GM18868 (cell line): ENCODE results near the gene UPK3A.
"Not testable (repeated sequence)": the region's sequence is repeated elsewhere in the genome, so short reads cannot be mapped to it uniquely, and the experiment has no call there.

Experiments
- ATAC-seq: cut with Tn5 transposase; IDR thresholded peaks from one replicate; pipeline ENCODE4 v1.9.1; 2021; ENCODE audit warnings: mild to moderate bottlenecking, moderate library complexity; ENCODE audit not compliant: unreplicated experiment

UPK3A gene

DNA sequence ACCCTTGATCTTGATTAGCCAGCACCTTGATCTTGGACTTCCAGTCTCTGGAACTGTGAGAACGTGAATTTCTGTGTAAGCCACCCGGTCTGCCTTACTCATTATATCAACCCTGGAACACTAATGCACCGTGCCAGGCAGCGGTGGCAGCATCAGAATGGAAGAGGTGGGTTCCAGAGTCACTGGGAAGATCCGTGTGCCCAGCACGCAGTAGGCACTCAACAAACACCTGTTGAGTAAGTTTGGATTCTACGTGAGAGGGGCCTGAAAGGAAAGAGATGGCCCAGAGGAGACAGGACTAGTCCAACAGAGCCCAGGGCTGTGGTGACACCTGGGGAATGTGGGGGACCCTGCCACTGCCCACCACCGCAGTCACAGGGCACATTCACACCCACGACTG is 6.6 kb upstream of the UPK3A start:
- no peak for ATAC-seq

DNA sequence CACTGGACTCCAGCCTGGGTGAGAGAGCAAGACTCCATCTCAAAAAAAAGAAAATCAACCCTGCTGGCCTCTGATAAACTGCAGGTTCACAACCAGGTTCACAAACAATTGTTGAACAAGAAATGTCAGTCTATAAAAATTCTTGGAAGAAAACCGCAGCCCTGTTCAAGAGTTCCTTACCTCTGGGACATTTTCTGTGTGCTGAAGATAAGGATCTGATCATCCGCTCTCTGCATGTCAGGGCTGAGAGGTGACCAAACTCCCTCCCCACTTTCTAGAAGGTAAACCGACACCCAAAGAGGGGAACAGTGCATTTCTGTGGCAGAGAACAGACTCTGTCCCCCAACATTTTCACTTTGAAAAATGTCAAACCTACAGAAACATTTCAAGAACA is 4.2 kb upstream of the UPK3A start:
- no peak for ATAC-seq

DNA sequence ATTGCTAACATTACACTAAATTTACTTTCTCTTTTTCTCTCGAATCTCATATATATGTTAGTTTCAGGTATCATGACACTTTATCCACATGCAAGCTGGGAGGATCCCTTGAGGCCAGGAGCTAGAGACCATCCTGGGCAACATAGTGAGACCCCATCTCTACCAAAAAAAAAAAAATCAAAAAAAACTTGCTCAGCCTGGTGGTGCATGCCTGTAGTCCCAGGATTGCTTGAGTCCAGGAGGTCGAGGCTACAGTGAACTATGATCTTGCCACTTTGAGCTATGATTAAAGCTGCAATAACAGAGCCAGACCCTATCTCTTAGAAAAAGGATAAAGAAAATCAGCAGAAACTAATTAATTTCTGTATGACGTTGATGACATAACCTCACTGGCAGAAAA is 3.7 kb upstream of the UPK3A start:
- ATAC-seq = no peak

DNA sequence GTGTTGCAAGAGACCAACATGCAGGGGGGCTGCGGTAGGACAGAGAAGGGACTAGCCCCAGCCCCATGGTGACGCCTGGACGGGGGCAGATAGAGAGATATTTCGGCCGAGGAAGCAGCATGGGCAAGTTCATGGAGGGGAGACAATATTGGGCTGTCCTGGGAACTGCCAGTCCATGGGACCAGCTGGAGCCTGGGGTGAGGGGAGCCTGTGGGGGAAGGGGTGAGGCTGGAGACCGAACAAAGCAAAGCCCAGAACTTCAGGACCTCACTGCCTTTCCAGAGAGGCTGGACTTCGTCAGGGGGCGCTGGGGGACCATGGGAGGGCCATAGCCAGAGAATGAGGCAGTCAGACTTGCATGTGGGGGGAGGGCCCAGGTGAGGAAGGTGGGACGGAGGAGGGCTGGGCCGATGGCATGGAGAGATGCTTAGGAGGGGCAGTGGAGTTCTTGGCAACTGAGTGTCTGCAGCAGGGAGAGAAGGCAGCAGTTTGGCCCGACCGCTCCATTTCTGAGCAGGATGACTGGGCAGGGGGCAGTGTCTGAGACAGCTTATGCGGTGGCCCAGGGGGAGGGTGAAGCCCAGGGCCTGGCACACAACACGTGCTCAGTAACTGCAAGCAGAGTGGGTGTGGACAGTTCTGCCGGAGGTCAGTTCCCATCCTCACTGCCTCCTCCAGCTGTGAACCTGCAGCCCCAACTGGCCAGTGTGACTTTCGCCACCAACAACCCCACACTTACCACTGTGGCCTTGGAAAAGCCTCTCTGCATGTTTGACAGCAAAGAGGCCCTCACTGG is 712 bp downstream of the UPK3A start:
- no peak for ATAC-seq

DNA sequence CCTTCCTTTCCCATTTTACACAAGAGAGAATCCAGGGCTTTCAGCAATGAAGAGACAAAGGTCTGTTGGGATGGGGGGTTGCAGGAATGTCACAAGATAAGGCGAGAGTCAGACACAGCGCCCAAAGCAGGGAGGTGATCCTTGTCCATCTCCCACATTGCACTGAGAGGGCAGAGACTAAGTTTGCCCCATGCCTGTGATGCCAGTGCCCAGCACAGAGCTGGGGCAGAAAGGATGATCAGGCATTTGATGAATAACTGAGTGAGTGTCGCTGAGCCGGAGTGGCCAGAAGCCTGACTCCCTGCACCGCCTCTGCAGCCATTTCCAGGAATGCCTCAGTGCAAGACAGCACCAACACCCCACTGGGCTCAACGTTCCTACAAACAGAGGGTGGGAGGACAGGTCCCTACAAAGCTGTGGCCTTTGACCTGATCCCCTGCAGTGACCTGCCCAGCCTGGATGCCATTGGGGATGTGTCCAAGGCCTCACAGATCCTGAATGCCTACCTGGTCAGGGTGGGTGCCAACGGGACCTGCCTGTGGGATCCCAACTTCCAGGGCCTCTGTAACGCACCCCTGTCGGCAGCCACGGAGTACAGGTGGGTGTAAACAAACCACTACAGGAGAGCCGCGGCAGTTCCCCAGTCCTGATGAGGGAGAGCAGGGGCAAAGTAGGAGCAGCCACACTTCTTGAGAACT is 2.3 kb downstream of the UPK3A start:
- no peak for ATAC-seq

DNA sequence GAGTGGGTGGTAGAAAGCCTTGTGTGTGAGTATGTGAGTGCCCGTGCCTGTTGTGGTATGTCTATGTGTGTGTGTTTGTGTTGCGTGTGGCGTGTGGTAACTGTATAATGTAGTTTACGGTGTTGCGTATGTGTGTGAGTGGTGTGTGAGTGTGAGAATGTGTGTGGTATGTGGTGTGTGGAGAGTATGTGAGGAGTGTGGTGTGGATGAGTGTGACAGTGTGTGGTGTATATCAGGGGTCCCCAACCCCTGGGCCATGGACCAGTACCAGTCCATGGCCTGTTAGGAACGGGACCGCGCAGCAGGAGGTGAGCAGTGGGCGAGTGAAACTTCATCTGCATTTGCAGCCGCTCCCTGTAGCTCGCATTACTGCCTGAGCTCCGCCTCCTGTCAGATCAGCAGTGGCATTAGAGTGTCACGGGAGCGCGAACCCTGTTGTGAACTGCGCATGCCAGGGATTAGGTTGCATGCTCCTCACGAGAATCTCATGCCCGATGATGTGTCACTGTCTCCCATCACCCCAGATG is 5.7 kb downstream of the UPK3A start:
- ATAC-seq = no peak

DNA sequence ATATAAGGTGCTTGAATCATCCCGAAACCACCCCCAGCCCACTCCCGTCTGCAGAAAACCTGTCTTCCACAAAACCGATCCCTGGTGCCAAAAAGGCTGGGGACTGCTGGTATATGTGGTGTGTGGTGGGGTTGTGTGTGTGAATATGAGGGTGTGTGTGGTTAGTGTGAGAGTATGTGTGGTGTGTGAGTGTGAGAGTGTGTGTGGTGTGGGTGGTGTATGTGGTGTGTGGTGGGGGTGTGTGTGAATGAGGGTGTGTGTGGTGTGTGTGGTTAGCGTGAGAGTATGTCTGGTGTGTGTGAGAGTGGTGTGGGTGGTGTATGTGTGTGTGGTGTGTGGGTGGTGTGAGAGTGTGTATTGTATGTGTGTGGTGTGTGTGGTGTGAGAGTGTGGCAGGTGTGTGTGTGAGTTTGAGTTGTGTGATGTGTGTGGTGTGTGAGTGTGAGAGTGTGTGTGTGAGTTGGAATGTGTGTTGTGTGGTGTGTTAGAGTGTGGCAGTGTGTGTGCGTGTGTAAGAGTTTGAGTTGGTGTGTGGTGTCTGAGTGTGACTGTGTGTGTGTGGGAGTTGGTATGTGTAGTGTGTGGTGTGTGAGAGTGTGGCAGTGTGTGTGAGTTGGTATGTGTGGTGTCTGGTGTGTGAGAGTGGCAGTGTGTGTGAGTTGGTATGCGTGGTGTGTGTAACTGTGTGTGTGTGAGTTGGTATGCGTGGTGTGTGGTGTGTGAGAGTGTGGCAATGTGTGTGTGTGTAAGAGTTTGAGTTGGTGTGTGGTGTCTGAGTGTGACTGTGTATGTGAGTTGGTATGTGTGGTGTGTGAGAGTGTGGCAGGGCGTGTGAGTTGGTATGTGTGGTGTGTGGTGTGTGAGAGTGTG is 6.5 kb downstream of the UPK3A start:
- no peak for ATAC-seq

DNA sequence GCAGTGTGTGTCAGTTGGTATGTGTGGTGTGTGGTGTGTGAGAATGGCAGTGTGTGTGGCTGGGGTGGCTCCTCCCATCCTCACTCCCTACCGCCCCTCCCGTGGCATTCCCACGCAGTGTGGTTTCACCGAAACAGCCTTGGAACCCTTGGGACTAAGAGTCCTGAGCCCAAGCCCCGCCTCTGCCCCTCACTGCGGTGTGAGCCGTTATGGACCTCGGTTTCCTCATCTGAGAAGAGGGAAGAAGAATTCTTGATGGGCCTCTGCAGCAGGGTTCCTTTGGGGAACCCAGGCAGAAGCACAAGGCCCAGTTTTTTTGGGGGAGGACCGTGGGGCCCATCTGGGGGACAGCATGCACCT is 7.2 kb downstream of the UPK3A start:
- no peak for ATAC-seq

DNA sequence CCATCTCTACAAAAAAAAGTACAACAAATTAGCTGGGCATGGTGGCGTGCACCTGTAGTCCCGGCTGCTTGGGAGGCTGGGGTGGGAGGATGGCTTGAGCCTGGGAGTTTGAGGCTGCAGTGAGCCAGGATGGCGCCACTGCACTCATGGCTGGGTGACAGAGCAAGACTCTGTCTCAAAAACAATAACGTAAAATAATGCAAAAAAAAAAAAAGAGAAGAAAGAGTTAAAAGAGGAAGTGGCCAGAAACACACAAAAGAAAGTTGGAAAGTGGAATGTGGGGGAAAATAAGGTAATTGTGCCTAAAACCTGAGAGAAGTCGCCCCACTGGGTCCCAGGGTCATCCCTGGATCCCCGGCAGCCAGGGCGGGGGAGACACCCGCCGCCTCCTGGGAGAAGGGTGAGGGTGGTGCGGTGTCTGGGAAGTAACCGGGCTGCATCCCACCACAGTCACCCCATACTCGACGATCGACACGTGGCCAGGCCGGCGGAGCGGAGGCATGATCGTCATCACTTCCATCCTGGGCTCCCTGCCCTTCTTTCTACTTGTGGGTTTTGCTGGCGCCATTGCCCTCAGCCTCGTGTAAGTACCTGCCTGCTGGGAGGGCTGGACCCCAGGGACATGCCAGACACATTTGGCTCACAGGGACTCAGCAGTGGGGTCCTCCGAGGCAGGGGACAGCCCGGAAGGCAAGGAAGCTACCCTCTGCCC is 8.1 kb downstream of the UPK3A start:
- no peak for ATAC-seq

DNA sequence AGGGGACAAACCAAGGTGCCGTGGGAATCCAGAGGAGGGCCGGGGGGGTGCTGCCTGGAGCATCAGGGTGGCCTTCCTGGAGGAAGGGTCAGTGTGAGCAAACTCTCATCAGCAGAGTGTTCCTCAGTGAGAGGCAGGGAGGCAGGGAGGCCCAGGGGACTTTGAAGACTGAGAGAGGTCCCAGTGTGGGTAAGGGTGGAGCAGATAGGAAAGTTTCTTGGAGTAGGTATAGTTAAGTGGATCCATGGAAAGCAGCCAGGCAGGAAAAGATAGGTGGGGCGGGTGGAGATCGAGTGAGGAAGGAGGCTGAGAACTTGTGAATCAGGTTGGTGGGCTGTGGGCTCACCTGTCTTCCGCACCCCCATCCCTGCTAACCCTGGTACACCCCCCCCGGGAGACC is 9.3 kb downstream of the UPK3A start:
- ATAC-seq = no peak

DNA sequence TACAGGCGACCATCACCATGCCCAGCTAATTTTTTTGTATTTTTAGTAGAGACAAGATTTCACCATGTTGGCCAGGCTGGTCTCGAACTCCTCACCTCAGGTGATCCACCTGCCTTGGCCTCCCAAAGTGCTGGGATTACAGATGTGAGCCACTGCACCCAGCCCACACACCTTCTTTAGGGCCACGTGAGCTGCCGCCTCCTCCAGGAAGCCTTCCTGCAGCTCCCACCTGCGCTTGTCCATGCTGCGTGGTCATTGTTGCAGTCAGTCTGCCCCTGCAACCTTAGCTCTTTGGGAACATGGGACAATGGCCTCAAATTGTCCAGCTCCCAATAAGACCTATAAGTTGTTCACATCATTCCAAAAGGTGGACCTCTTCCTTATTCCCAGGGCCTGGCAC is 10.3 kb downstream of the UPK3A start:
- not testable (repeated sequence) for ATAC-seq

DNA sequence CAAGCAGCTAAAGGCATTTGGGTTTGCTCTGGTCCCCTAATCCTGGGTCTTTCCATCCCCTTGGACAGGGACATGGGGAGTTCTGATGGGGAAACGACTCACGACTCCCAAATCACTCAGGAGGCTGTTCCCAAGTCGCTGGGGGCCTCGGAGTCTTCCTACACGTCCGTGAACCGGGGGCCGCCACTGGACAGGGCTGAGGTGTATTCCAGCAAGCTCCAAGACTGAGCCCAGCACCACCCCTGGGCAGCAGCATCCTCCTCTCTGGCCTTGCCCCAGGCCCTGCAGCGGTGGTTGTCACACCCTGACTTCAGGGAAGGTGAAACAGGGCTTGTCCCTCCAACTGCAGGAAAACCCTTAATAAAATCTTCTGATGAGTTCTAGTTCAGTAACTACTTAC is 10.7 kb downstream of the UPK3A start:
- ATAC-seq = no peak

DNA sequence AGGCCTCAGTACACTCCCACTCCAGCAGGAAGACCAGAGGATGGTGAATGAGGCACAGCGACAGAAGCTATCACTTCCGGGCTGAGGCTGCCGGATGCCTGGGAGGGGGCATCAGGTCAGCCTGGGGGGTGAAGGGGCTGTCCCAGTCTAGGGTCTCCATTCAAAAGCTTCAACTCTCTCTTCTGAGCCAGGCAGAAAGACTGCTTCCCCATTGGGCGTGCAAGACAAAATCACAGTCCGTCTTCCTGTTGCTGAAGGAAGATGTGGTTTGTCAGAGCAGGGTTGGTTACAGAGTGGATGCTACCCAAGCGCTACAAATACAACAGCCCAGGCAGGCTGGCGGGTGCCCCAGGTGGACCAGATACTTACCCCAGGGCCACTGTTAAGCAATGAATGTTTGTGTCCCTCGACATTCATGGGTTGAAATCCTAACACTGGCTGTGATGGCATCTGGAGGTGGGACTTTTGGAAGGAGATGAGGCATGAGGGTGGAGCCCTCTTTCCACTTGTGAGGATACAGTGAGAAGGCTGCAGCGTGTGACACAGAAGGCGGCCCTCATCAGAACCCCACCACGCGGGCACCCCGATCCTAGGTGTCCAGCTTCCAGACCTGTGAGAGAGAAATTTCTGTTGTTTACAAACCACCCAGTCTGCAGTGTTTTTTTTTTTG is 12.0 kb downstream of the UPK3A start:
- ATAC-seq = no peak

DNA sequence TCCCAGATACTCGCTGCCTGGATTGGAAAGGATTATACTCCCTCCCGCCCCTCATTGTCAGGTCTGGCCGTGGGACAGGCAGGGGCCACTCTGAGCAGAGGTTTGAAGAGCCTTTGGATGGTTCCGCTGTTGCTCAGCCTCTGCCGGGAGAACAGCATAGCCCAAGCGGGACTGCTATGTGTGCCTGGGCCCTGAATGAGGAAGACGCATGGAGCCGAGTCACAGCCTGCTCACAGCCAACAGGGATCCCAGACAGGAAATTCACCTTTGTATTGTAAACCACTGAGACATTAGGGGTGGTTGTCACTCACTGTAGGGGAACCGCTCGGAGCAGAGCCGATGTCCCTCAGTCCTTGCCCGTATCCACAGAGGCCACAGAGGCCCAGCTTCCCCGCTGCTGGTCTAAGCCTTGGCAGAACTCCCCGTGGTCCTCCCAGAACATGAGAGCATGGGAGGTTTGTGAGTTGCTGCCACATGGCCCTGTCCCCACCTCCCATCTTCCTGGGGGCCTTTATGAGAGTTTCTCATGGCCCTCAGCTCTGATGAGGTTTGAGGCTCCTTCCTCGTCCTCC is 14.3 kb downstream of the UPK3A start:
- no peak for ATAC-seq

DNA sequence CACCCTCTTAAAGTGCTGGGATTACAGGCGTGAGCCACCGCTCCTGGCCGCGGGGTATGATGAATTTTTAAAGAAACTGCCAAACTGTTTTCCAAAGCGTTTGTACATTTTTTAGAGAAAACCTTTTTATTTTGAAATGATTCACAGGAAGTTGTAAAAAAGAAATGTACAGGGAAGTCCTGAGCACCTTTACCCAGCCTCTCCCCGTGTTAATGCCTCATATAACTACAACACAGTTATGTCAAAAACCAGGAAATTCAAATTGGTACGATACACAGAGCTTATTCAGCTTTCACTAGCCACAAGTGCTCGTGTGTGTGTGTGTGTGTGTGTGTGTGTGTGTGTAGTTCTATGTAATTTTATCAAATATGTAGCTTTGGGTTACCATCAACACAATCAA is 18.0 kb downstream of the UPK3A start:
- ATAC-seq = no peak

DNA sequence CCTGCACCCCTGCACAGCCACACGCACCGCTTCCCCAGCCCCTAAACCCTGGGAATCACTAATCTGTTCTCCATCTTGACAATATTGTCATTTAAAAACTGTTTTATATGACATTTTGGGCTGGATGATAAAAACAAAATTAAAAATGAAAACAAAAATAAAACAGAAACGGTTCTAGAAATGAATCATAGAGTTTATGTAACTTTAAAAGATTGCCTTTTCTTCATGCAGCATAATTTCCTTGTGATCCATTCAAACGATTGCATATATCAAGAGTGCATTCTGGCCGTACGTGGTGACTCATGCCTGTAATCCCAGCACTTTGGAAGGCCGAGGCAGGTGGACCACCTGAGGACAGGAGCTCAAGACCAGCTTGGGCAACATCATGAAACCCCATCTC is 18.4 kb downstream of the UPK3A start:
- no peak for ATAC-seq

DNA sequence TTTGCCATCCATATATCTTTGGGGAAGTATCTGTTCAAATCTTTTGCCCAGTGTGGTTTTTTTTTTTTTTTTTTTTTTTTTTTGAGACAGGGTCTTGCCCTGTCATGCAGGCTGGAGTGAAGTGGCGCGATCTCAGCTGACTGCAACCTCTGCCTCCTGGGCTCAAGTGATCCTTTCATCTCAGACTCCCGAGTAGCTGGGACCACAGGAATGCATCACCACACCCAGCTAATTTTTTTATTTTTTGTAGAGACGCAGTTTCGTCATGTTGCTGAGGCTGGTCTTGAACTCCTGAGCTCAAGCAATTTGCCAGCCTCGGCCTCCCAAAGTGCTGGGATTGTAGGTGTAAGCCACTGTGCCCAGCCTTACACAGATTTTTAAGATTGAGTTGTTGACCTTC is 20.2 kb downstream of the UPK3A start:
- ATAC-seq = no peak

DNA sequence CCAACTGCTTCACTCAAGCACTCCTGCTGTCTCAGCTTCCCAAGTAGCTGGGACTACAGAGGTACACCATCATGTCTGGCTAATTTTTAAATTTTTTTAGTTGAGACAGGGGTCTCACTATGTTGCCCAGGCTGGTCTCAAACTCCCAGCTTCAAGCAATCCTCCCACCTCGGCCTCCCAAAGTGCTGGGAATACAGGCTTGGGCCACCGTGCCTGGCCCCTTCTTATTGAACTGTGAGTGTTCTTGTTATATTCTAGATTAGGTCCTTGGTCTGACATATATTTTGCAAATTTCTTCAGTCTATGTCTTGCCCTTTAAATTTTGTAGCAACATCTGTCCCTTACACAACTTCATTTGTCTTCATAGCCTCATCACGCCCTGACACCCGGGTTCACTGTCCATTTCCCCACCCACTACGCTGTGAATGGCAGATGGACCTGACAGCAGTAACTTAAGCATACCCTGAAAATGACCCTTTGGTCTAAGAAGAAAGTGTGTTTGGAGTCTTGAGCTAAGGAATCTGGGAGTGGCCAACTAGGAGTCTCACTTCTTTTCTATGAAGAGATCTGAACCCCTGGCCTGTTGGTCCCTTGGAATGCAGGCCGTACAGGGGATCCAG is 20.8 kb downstream of the UPK3A start:
- ATAC-seq = no peak

DNA sequence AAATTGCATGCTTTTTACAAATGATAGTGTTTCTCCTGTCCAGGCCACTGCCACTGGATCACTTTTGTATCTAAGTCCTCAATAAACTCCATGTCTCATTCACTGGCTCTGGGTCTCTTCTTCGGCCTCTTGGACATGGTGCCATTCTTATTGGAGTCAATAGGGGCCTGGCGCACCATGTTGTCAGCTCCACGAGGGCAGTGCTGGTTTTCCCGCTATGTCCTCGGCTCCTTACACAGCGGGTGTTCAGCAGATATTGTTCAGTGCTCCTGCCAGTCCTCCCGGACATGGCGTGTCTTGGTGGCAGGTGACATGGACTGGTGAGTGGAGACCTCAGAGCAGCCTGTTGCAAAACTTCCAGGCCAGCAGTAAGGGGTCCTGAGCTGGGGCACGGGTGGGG is 21.4 kb downstream of the UPK3A start:
- ATAC-seq = no peak
